ENCODE data around the gene SMARCA1. TPM values are rescaled to one million over a fixed set of nuclear protein-coding genes. Genes with fewer than 3 reads are reported as not detected.
A peak's percentile ranks its signal among the peaks of the same experiment; 100 is the strongest.

SMARCA1 gene
- total and polyA plus RNA-seq, 8 donors, result 7.9 to 89.8 (median 29.4) TPM

- Histone ChIP-seq H3K36me3 (peaks cover 0 to 13% (median 11%) of the 10 kb centered on the region in 4 donors), H3K27me3 (no peaks in the 10 kb centered on the region), H3K4me3 (no peak overlapping the region), H3K9me3 (no peaks in the 10 kb centered on the region), H3K27ac (no peak overlapping the region), H3K4me1 (no peaks in the 10 kb centered on the region)
- no peak for DNase-seq
- intact Hi-C loops (cut with DNase I; ENCODE audit: low total_unique reads), result no loop called here
- TF ChIP-seq, protein P1, sequence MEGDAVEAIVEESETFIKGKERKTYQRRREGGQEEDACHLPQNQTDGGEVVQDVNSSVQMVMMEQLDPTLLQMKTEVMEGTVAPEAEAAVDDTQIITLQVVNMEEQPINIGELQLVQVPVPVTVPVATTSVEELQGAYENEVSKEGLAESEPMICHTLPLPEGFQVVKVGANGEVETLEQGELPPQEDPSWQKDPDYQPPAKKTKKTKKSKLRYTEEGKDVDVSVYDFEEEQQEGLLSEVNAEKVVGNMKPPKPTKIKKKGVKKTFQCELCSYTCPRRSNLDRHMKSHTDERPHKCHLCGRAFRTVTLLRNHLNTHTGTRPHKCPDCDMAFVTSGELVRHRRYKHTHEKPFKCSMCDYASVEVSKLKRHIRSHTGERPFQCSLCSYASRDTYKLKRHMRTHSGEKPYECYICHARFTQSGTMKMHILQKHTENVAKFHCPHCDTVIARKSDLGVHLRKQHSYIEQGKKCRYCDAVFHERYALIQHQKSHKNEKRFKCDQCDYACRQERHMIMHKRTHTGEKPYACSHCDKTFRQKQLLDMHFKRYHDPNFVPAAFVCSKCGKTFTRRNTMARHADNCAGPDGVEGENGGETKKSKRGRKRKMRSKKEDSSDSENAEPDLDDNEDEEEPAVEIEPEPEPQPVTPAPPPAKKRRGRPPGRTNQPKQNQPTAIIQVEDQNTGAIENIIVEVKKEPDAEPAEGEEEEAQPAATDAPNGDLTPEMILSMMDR (IDR thresholded peaks at IDR 0.05), result no peak
- no peak for TF ChIP-seq POLR2A (IDR thresholded peaks at IDR 0.05)
- 90 to 99% (median 93%) methylated on average over 6 of the region's 6 CpGs for WGBS, 5 donors
These were observed 42.4 kb downstream of the SMARCA1 start for GRCh38 chrX:129480889-129481288.

DNA sequence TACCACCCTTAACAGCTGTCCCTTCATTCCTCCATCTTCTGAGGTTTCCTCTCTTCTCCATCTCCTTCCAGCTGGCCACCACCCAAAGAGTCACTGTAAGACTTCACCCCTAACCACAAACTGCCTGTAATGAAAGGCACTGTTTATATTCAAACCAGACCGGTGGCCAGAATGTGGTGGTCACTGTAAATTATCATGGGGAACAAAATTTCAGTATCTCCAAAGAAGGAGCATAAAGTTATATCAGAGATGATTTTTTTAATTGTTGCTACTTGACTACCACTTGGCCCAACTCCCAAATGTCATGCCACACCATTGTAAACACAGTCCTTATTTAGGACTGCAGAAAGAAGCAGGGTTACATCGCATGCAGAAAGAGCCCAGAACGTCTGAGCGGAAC is 44.8 kb downstream of the SMARCA1 start:
- H3K4me3 ChIP-seq, result no peak overlapping the region
- no peaks in the 10 kb centered on the region for H3K4me1 ChIP-seq
- no peaks in the 10 kb centered on the region for H3K27me3 ChIP-seq
- DNase-seq, result peak in 1 of 2 donors; percentile 7
- intact Hi-C loops (cut with DNase I; ENCODE audit: low total_unique reads), result no loop called here
- 43 to 57% (median 51%) methylated on average over 4 of the region's 4 CpGs for WGBS, 5 donors
- peaks cover 0 to 4% (median 2%) of the 10 kb centered on the region in 4 donors for H3K36me3 ChIP-seq
- H3K27ac ChIP-seq, result no peak overlapping the region
- TF ChIP-seq EP300 (IDR thresholded peaks at IDR 0.05) (no peak), POLR2AphosphoS5 (IDR thresholded peaks at IDR 0.05) (no peak), POLR2A (IDR thresholded peaks at IDR 0.05) (no peak)
- TF ChIP-seq, protein P1 (IDR thresholded peaks at IDR 0.05), result no peak
- no peaks in the 10 kb centered on the region for H3K9me3 ChIP-seq

DNA sequence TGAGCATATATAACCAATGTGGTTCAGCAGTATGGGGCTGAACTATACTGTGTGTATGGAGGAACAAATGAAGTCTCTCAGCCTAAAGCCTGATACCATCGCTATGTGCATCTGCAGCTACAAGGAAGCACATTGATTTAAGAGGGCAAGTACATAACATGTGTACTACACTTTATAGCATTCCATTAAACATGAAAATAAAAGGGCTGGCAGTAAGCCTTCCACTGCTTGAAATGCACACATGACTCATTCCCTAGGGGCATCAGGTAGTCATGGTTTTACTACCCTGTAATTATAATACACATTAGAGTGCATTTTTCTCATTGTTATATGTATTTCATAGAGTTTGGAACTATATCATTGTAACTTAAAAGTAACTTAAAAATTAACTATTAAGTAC is 51.2 kb downstream of the SMARCA1 start:
- H3K9me3 ChIP-seq, result no peaks in the 10 kb centered on the region
- H3K4me3 ChIP-seq, result no peak overlapping the region
- WGBS, 5 donors, result 50 to 80% (median 58%) methylated on average over 1 of the region's 1 CpG
- TF ChIP-seq POLR2AphosphoS5 (IDR thresholded peaks at IDR 0.05) (no peak), POLR2A (IDR thresholded peaks at IDR 0.05) (no peak), EP300 (IDR thresholded peaks at IDR 0.05) (no peak)
- TF ChIP-seq, protein P1 (IDR thresholded peaks at IDR 0.05), result no peak
- intact Hi-C loops (cut with DNase I; ENCODE audit: low total_unique reads), result no loop called here
- no peak for DNase-seq
- peaks cover 0 to 14% (median 9%) of the 10 kb centered on the region in 4 donors for H3K36me3 ChIP-seq
- H3K4me1 ChIP-seq, result no peaks in the 10 kb centered on the region
- H3K27ac ChIP-seq, result no peak overlapping the region
- no peaks in the 10 kb centered on the region for H3K27me3 ChIP-seq

- no peaks in the 10 kb centered on the region for H3K9me3 ChIP-seq
- H3K27ac ChIP-seq, result no peak overlapping the region
- WGBS, 5 donors, result 23 to 51% (median 31%) methylated on average over 3 of the region's 3 CpGs
- no peak overlapping the region for H3K4me3 ChIP-seq
- H3K27me3 ChIP-seq, result no peaks in the 10 kb centered on the region
- no peaks in the 10 kb centered on the region for H3K4me1 ChIP-seq
- intact Hi-C loops (cut with DNase I; ENCODE audit: low total_unique reads), result no loop called here
- no peak for DNase-seq
- peaks cover 0 to 24% (median 14%) of the 10 kb centered on the region in 4 donors for H3K36me3 ChIP-seq
- TF ChIP-seq POLR2AphosphoS5 (IDR thresholded peaks at IDR 0.05), result no peak
- no peak for TF ChIP-seq EP300 (IDR thresholded peaks at IDR 0.05)
- TF ChIP-seq, protein P1 (IDR thresholded peaks at IDR 0.05), result no peak
- no peak for TF ChIP-seq POLR2A (IDR thresholded peaks at IDR 0.05)
These were observed 60.6 kb downstream of the SMARCA1 start for GRCh38 chrX:129462707-129463106.

Data from stomach (tissue), 9 donors.